HG03103 (cell line): ENCODE data around the gene DCTD.

Experiments used
- ATAC-seq: cut with Tn5 transposase; IDR thresholded peaks from one replicate; pipeline ENCODE4 v1.9.1; 2021; ENCODE audit warnings: low read depth; ENCODE audit not compliant: unreplicated experiment

Gene DCTD

DNA sequence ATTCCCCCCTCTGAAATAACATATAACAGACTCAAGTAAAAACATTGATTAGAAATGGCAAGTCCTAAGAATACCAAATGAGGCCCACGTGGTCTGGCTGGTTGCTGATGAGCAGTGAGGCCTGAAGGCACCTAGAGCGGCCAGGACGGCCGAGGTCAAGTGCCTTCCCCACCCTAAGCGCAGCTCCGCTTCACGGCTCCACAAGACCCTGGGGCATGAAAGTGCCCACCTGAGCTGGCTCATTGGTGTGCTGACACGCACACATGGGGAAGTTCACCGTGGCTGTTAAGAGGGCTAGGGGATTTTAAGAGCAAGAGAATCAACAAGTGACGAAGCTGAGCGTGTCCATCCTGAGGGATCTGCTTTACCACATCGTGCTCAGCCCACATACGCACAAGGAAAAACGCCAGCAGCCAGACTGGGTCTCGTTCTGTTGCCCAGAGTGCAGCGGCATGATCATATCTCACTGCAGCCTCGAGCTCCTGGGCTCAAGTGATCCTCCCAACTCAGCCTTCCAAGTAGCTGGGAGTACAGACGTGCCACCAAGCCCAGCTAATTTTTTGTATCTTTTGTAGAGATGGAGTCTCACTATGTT, 22.4 kb downstream of the DCTD start:
- ATAC-seq, result no peak

DNA sequence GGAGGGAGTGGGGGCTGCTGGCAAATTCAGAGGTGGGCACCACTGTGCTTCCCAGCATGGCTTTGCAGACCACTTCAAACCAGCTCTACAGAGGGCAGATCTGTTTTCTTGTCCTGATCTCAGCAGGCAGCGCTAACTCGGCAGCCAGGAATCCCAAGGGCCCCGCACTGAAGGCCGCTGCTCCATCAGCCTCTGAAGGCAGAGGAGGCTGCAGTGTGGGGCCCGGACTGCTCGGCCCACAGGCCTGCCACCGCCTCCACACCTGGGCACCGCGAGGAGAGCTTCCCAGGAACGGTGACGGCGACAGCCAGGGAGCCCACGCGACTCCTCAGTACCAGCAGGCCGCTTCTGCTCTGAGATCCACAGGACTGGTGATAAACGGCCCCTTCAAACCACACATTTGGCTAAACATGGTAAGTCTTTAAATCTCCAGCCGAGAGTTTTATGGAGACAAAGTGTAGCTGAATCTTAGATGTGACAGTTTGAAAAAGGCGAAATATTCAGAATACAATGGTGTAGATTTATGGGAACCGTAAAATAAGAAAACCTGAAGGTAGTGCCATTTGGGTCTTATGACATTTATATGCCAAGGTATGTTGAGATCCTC, 23.6 kb downstream of the DCTD start:
- ATAC-seq, result no peak

DNA sequence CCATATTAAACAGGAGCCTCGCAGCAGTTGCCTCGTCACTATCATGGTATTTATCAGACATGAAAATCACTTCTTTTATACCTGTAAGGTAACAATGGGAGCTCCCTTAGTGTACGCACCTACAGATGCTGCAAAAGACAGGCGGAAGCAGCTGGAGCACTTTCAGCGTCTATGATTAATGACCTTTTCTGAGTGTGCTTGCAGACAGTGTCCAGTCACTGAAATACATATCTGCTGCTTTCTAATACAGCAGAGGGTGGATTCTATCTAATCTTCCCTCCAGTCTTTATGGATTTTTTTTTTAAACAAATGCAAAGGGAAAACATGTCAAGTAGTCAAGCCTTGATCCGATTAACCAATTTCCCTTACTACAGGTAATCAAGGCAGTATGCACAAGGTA, 24.1 kb downstream of the DCTD start:
- no peak for ATAC-seq

DNA sequence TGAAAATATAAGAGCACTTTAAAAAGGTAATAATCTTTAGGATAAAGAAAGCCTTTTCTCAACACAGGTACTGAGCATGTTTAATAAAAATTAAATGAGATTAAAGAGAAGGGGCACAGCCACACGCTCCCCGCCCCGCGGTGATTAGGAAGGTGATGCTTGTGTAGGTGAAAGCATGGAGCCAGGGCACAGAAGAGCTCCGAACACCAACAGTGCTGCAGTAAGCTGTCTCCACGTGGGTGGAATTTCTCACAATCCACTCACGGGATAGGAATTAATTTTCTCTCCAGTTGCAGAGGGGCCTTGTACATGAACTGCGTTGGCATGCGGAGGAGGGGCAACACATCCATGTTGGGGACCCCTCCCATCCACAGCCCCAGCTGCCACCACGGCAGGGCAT, 27.0 kb downstream of the DCTD start:
- no peak for ATAC-seq

DNA sequence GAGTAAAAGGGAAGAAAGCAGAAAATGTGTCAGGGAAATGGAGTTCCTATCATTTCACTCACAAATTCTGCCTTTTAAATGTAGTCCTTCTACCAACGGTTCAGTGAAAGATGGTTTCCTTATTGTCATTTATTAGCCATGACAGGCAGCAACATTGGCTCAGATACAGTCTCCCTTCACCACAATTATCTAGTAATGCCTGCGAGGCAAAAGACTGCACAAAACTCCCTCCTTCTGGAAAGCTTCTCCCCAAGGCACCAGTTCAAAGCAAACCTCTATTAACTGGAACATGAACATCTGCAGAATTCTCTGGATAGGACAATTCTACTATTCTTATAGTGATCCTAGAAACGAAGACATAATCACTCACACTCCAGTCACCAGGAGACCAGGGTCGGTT, 28.3 kb downstream of the DCTD start:
- no peak for ATAC-seq

DNA sequence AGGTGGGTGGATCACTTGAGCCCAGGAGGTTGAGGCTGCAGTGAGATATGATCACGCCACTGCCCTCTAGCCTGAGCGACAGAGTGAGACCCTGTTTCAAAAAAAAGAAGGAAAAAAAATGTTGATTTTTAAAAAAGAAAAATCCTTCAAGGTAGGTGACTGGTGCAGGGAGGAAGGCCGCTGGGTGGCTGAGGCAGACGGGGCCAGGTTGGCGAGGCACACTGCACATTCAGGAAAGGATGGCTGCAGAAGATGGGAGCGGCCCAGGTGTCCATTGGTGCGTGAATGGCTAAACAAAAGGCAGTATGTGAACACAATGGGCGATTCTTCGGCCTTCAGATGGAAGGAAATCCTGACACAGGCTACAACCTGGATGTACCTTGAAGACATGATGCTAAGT, 30.4 kb downstream of the DCTD start:
- ATAC-seq, result no peak

DNA sequence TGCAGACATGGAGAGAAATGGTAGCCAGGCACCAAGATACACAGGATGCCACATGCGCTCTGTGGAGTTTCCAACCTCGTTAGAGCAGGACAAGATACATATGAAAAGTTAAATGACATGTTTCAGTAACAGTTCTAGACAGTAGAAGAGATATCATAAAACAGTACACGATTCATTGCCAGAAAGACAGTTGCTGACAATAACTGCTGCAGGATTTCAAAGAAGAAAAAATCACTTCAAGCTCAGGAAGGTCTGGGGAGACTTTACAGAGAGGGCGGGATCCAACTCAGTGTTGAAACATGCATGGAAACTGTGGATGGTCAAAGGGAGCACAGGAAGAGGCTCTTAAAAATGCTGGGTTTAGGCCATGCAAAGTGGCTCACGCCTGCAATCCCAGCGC, 31.0 kb downstream of the DCTD start:
- ATAC-seq, result no peak

DNA sequence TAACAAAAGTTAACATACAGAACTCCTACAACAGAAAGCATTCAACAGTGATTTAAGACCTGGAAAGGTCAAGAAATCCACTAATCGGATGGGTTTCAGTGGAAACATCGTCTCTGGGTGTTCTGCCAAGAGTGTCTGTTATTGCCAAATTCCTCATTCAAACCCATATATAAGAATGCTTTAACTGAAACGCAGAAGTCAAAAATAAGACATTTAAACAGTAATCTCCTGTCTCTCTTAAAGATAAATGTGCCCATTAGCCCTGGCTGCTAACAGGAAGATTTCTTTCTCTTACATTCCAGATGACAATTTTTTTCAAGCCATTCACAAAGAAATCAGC, 31.5 kb downstream of the DCTD start:
- ATAC-seq, result no peak

DNA sequence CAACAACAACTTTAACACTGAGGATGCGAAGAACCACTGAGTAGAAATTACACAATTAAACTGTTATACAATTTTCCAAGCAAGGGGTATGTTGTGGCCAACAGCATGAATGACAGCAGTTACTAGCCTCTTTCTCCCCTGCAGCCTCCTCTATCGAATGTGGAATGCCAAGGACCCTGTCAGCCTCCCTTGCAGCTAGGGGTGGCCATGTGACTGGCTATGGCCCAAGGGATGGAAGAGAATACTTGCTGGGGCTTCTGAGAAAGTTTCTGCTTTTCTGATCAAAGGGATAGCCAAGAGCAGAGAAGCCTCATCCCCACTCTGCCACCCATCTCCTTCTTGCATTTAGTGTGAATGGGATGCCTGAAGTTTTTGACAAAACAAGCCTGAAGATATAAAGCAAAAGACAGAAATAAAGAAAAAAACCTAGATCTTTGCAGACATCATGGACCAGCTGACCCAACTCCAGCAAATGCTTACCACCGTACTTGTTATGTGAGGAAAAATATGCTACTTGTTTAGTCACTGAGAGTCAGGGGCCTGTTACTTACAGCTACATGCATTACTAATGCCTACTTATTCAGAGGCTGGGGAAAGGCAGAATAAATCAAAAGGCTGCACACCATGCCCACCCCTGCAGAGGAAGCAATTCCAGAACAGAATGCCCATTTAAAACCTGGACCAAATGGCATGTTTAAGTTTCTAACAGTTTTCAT, 32.0 kb downstream of the DCTD start:
- no peak for ATAC-seq

DNA sequence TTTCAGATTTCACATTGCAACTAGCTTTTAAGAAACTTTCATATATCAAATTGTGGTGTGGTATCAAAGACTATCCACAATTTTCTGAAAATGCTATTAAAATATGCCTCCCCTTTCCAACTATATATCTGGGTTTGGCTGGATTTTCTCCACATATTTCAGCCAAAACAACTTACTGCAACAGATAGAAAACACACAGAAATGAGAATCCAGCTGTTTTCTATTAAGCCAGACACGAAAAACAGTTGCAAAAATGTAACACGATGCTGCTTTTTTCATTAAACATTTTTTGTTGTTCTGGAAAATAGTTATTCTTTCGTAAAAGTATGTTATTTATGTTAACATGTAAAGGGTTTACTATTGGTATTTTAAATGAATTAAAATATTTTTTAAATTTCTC, 33.1 kb downstream of the DCTD start:
- no peak for ATAC-seq

DNA sequence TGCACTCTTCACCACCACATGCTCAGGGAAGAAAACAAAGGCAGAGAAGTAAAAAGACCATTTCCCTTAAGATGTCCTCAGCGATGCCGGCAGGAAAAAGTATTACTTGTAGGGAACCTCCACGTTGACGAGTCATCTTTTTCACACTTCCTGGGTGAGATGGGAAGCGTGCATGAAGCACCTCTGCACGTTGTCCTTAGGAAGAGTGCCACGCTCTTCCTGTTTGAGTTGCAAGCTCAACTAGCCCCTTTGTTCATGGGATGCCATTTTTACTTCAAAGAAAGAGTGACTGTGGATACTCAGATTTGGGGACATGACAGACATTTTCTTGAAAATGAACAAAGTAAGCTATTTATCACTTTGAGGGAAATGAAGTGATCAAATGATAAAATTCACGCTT, 33.8 kb downstream of the DCTD start:
- no peak for ATAC-seq

DNA sequence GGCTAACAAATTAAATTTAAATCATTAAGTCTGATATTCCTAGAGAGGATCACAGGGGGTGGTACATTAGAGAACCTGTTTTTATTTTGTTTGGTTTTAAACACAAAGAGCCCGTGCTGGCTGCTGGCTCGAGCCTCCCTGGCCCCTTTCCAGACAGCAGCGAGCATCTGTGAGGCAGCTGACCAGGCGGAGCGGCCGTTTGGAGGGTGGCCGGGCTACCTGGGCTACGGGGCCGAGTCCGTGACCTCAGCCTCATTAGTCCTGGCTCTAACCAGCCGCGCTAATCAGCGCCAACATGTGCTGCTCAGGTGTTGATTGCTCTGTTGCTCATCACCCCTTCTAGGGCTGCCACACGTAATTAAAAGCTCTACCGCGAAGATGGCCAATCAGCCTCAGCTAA, 35.3 kb downstream of the DCTD start:
- no peak for ATAC-seq

DNA sequence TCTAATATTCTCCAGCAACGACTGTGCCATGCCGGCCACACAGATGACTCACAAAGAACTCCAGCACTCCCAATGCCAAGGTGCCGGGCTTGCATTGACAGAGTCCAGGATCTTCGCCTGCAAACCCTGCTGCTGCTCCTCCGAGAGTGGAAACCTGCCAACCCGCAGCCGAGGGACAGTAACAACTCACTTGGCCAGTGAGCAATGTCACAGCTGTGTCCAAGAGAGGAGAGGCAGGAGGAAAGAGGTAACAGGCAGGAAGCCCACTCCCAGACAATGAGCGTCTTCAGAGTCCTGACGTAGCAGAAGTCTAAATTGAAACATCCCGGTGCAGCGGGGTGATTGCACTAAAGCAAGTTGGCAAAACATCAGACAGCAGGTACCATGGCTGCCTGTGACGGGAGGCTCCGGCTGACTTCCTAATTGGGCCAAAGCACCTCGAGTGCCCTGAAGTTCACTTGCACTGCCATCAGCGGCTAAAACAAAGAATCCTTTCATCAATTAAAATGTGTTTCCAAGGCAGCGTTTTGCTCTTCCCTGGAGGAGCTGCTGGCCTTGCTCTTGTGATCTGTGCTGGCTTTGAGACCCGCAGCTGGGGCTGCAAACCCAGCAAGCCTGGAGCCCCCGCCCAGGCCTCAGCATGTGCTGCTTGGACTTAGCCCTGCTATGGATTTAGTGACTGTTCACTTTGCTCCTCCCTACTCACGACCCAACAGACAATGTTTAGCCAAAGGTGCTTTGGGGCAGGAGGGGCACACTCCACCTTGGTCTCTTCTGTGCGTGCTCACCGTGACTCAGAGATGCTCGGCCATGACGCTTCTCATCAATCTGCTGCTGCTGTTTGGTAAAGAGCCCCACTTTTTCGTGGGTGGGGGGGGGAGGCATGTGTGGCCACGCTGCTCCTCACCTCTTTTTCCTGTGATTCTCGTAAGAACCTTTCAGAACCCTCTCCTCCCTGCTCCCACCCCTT, 36.5 kb downstream of the DCTD start:
- no peak for ATAC-seq

DNA sequence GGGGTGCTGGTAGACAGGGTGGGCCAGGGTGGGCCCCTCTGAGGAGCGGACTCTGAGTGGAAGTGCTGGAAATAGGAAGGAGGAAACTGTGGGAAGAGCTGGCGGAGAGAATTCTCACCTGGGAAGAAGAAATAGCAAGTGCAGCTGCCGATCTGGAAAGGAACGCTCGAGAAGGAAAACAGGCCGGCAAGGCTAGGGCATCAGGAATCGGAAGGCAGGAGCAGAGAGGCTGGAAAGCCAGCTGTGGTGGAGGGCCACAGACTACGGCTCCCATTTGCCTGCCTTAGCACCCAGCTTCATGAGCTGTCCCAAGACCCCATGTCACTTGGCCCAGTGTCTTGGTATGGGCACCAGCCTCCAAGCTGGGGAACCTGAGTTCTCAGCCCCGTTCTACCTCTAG, 37.3 kb downstream of the DCTD start:
- no peak for ATAC-seq

DNA sequence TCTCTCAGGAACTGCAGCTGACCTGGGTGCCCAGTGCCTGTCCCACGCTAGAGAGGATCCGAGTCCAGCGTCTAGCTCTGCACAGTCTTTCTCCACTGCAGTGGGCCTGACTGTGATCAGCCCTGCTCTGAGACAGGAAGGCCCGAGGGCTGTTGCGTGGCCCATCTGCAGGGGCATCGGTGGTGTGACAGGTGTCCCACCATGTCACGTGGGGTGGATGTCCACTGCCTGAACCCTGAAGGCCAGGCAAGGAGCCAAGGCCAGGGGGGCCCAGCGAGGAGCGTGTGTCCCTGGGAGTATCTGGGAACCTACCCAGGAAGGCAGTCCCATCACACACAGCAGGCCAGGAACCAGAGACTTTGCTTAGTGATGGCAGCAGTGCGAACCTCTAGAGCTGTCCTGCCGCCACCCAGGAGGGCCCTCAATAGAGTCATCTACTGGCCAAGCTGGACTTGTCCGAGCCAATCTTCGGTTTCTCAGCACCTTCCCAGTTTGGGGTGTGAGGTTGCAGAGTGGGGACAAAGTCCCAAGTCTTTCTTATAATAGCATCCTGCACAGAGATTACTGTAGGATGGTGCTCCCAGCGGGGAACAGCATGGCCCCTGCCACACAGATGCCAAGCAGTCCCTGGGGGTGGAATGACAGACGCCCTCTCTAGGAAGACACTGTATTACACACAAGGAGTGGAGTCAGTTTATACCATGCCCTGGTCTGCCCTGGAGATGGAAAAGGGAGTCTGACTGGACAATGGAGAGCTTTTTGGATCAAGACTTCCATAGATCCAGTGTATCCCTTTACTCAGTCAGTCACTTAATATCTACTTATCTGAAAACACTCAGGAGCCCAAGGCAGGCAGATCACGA, 38.3 kb downstream of the DCTD start:
- no peak for ATAC-seq

DNA sequence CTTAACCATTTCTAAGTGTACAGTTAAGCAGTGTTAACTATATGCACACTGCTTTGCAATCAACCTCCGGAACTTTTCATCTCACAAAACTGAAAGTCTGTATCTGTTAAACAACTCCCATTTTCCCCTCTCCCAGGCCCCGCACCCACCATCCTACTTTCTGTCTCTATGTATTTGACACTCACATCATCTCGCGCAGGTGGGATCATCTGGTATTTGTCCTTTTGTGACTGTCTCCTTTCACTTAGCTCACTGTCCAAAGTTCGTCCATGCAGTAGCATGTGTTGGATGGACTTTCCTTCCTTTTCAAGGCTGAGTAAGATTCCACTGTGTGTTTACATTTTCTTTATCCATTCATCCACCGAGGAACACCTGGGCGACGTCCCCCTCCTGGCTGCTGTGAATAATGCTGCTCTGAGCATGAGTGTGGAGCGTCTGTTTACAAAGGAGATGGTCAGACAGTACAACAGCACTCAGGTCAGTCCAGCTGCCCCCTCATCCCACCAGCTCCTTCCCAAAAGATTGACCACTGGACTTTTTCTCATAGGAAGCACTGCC, 39.8 kb downstream of the DCTD start:
- no peak for ATAC-seq

DNA sequence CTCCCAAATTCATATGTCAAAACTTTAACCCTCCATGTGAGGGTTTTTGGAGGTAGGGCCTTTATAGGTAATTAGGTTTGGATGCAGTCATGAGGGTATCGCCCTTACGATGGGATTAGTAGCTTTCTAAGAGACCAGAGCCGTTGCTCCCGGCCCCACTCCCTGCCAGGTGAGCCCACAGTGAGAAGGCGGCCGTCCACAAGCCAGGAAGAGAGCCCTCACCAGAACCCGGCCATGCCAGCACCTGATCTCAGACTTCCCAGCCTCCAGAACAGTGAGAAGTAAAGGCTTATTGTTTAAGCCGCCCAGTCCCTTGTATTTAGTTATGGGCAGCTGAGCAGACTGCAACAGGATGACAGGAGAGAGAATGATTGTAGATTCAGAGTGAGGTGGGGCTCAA, 40.8 kb downstream of the DCTD start:
- no peak for ATAC-seq

DNA sequence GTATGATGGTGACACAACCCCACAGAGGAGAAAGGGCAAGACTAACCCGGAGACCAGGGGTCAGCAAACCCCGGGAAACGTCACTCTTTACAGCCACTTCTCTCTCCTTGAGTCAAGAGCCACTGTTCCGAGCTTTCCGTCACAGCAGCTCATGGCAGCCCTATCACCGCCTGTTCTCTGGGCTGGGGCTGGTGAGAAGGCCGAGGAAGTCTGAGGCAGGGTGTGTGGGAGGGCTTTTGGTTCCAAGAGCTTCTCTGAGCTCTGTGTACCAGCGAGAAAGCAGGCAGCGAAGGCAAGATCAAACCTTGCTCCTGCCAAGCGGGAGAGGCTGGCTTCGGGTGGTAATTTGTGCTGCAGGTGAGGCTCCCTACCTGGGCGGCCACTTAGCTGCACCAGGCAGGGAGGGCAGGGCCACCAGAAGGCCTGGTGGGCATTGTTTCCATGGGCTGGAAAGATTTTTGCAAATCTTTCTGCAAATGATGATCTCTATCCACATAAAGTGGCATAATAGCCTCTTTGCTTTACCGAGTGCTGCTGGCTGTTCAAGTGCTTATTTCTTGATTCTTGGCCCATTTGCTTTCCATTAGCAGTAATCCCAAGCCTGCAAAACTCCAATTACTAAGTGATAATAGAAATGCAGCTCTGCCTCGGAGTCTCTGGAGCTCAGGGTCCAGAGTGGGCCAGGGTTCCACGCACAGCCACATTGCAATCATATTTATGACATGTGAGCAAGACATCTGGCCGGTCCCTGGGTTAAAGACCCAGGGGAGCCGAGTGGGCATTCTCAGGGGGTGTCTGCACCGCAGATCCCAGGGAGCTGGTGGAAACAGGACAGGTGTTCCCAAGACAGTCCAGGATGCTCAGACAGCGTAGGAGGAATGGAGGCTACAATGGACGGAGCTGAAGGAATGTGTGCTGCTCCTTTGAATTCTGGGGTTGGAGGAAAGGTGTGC, 41.5 kb downstream of the DCTD start:
- no peak for ATAC-seq

DNA sequence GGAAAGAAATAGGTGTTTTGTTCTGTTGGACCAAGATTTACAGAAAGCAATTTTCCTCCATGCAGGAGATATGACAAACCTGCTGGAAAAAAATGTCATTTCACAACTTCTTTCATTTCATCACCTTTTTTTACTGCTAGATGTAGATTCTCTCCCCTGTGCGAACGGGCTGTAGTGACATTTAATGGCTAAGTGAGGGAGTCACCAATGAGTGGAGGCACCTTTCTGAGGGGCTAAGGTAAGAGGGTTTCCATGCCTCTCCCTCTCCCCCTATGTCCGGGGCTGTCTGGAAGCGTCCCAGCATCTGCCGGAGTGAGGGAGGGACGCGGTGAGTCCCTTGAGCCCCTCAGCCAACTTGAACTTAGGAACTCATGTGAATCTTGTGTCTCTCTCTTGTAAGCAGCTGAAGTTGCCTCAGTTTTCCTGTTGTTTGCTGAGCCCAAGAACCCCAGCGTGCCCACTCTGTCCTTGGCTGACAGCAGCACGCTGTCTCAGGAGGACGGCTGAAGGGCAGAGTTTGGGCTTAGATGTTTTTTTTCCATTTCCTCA, 42.3 kb downstream of the DCTD start:
- ATAC-seq, result no peak
